22Rv1 (cell line): Measurements from ENCODE around the gene WRAP73.

Source experiments
- H3K27ac ChIP-seq: fragments of 450-650 bp; 2 replicates; pipeline ENCODE4 v1.5.1; 2017
- ZFX ChIP-seq: fragments of 450-650 bp; IDR thresholded peaks from 2 replicates; pipeline ENCODE4 v1.6.1; 2017; ENCODE audit warnings: antibody characterized with exemption, borderline replicate concordance
- TF ChIP-seq, protein P1 (sequence below): fragments of 450-650 bp; IDR thresholded peaks from 2 replicates; pipeline ENCODE4 v1.5.1; 2017; ENCODE audit warnings: mild to moderate bottlenecking

Gene WRAP73

DNA sequence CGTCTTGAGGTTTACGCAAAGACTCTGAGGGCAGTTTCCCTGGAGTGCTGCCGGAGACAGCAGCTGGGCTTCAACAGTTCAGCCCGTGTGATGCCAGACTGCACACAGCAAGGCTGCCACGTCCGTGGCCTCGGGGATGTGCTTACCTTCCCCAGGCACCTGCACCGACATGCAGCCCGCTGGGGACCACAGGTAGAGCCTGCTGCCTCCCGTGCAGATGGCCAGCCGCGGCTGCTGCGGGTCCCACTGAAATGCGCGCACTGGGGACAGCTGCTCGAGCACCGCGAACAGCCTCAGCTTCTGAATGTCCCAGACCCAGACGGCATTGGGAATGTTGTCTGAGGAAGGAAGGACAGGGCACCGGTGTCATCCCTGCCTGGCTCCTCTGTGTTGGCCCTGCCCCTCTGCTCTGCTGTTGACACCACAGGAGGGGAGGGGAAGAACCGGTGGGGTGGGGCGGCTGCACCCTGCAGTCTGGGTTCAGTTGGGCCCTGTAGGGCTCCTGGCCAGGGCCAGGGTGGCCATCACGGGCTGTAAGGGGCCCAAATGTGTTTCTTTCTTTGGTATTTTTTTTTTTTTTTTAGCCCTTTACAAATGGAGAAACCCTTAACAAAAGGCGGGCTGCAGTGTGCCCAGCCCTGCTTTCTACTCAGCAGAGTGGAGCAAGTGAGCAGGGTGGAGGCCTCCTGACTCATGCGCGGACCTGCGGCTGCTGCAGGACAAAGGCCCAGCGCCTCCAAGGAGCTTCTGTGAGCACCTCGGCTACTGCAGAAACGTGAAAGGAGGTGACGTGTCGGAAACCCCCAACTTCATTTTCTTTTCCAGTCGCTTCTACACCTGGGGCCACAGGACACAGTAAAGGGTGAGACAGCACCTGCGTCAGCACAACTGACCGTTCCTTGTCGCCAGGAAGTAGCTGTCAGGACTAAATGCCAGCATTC, 18.3 kb downstream of the WRAP73 start:
- H3K27ac ChIP-seq: no peak overlapping the region
- no peak for TF ChIP-seq ZFX
- TF ChIP-seq, protein P1, sequence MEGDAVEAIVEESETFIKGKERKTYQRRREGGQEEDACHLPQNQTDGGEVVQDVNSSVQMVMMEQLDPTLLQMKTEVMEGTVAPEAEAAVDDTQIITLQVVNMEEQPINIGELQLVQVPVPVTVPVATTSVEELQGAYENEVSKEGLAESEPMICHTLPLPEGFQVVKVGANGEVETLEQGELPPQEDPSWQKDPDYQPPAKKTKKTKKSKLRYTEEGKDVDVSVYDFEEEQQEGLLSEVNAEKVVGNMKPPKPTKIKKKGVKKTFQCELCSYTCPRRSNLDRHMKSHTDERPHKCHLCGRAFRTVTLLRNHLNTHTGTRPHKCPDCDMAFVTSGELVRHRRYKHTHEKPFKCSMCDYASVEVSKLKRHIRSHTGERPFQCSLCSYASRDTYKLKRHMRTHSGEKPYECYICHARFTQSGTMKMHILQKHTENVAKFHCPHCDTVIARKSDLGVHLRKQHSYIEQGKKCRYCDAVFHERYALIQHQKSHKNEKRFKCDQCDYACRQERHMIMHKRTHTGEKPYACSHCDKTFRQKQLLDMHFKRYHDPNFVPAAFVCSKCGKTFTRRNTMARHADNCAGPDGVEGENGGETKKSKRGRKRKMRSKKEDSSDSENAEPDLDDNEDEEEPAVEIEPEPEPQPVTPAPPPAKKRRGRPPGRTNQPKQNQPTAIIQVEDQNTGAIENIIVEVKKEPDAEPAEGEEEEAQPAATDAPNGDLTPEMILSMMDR: no peak

DNA sequence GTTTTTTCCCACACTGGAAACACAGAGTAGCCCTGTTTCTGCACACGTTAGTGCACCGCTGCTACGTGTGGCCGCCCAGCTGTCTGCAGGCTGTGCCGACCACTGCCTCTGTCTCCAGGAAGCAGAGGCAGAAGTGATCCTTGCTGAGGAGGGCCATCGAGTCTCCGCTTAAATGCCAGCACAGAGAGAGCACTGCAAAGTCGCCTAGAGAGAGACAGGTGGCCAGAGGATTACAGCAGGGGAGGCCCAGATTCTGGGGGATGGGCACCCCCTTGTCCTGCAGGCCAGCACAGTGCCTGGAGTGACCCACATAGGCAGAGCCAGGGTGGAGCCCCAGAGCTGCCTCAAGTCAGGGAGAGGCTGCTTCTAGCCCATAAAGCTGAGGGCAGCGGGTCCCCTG, 19.0 kb downstream of the WRAP73 start:
- TF ChIP-seq ZFX: no peak
- TF ChIP-seq, protein P1: no peak
- H3K27ac ChIP-seq: no peak overlapping the region

DNA sequence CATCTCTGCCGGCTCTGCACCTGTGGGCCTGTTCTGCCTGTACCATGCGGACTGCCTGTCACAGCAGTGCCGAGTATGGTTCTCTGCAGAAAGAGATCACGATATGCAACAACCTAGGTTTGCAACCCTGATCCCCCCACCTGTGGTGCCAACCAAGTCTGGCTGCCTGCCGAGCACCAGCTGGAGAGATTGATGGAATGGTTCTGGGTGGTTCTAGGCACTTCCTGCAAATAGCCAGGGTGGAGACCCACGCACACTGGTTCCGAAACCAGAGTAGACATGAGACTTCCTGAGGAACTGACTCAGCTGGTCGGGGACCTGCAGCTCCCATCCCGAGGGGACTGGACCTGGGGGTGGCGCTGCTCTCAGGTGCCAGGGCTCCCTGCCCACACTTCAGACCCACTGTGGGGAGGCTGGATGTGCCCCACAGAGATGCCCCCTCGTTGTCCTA, 19.7 kb downstream of the WRAP73 start:
- H3K27ac ChIP-seq: no peak overlapping the region
- TF ChIP-seq, protein P1: no peak
- TF ChIP-seq ZFX: no peak

DNA sequence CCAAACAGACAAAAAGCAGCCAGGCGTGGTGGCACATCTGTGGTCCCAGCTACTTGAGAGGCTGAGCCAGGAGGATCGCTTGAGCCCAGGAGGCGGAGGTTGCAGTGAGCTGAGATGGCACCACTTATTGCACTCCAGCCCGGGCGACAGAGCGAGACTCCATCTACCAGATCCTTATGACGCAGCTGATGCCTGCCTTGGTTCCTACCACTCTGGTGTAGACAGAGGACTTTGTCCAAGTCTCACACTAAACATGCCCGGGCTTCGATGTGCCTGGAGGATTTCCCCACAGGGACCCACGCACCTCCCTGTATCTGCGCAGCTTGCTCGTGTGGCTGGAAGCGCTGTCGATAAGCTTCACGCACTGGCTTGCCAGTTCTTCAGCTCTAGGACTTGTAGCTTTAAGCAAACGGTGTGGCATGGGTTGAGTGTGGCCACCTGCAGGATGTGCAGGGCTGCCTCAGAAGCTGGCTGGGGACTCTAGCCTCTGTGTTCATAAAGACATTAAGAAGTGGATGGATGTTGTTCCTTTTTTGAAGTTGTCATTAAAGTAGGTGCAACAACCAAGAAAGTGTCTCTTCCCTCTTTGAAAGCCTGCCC, 20.2 kb downstream of the WRAP73 start:
- H3K27ac ChIP-seq: no peak overlapping the region
- TF ChIP-seq, protein P1: no peak
- TF ChIP-seq ZFX: no peak

DNA sequence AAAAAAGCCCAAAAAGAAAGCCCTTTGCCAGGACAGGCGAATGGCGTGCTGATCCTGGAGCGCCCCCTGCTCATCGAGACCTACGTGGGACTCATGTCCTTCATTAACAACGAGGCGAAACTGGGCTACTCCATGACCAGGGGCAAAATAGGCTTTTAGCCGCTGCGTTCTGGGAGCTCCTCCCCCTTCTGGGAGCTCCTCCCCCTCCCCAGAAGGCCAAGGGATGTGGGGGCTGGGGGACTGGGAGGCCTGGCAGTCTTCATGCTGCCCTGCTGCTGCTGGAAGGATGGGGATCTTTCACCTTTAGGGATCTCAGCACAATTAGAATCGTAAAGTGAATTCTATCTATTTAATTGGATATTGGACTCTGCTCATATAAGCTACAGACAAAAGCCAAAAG, 21.5 kb downstream of the WRAP73 start:
- TF ChIP-seq ZFX: no peak
- TF ChIP-seq, protein P1: no peak
- no peak overlapping the region for H3K27ac ChIP-seq

DNA sequence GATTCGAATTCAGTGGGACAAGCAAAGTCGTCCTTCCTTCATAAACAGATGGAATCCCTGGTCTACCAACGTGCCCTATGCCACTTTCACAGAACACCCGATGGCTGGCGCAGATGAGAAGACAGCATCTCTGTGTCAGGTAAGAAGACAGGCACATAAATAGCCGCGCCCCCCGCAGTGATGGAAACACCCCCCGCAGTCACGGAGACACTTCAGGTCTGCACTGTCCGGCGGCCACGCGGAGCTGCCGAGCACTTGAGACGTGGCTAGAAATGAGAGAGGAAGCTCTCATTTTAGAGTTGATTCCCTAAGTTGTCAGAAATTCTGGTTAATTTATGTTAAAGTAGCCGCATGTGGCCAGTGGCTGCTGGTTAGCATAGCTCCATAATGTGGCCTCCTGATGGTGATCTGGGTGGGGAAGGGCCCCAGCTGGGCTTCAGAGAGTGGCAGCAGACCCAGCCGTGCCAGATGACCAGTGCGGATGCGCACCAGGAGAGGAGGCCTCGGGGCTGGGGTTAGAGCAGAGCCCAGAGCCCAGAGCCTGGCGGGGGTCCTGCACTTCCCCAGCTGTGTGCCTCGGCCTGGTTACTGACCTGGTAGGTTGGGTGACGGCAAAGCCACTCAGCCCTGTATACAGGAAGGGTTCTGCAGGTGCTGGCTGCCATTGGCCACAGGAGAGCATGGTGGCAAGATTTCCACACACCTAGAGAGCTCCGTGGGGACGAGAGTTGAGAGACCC, 22.2 kb downstream of the WRAP73 start:
- no peak overlapping the region for H3K27ac ChIP-seq
- TF ChIP-seq ZFX: no peak
- TF ChIP-seq, protein P1: no peak
